GM20431 (cell line): ENCODE data around the gene ZNF550.

Experiments
- in situ Hi-C: fragments of 300-500 bp; cut with MseI, MboI; formaldehyde crosslinking; loops from one replicate; pipeline ENCODE4 v1.15.0; 2020; ENCODE audit warnings: low sequenced_read_pairs; ENCODE audit not compliant: unreplicated experiment

ZNF550 gene

GRCh38 chr19:57559404-57560025, at the start of gene ZNF550:
Gene ZNF550 (minus strand): TSS chr19:57559863. CDS start chr19:57559682, 181 bp downstream.
- in situ Hi-C loops, result no loop called here

GRCh38 chr19:57606931-57607330, 47.3 kb upstream of the ZNF550 start:
- in situ Hi-C loops, result no loop called here

GRCh38 chr19:57599761-57600383, 40.2 kb upstream of the ZNF550 start, which contains the start of gene ZNF530:
Gene ZNF530 (plus strand): TSS chr19:57599885. CDS start chr19:57604346, 4,461 bp downstream.
- in situ Hi-C loops, result no loop called here

GRCh38 chr19:57599377-57599760, 39.7 kb upstream of the ZNF550 start:
- in situ Hi-C loops, result no loop called here

GRCh38 chr19:57587529-57587928, 27.9 kb upstream of the ZNF550 start:
- in situ Hi-C loops, result no loop called here

- in situ Hi-C loops, result no loop called here
Measured at GRCh38 chr19:57583521-57584416, 24.1 kb upstream of the ZNF550 start, which contains the start of gene ZIK1. Gene ZIK1 (plus strand): TSS chr19:57584145. CDS start chr19:57584357, 212 bp downstream.

- in situ Hi-C loops, result no loop called here
Measured at GRCh38 chr19:57583104-57583520, 23.4 kb upstream of the ZNF550 start.

GRCh38 chr19:57578487-57579205, 19.0 kb upstream of the ZNF550 start, which contains the start of gene ZNF416:
Gene ZNF416 (minus strand): TSS chr19:57578911. CDS start chr19:57578704, 207 bp downstream.
- in situ Hi-C loops, result no loop called here

GRCh38 chr19:57576661-57577060, 17.0 kb upstream of the ZNF550 start:
- in situ Hi-C loops, result no loop called here

GRCh38 chr19:57572415-57572947, 12.8 kb upstream of the ZNF550 start:
- in situ Hi-C loops, result no loop called here

- in situ Hi-C loops, result no loop called here
Measured at GRCh38 chr19:57570707-57571106, 11.0 kb upstream of the ZNF550 start.

GRCh38 chr19:57566396-57567265, 7.0 kb upstream of the ZNF550 start:
- in situ Hi-C loops, result no loop called here

- in situ Hi-C loops, result no loop called here
Measured at GRCh38 chr19:57563547-57563946, 3.9 kb upstream of the ZNF550 start.

- in situ Hi-C loops, result no loop called here
Measured at GRCh38 chr19:57560049-57560491, 407 bp upstream of the ZNF550 start.

GRCh38 chr19:57559008-57559403, 657 bp downstream of the ZNF550 start:
- in situ Hi-C loops, result no loop called here

- in situ Hi-C loops, result no loop called here
Measured at GRCh38 chr19:57558525-57558924, 1.1 kb downstream of the ZNF550 start.

- in situ Hi-C loops, result no loop called here
Measured at GRCh38 chr19:57557659-57558058, 2.0 kb downstream of the ZNF550 start.

- in situ Hi-C loops, result no loop called here
Measured at GRCh38 chr19:57552432-57552831, 7.2 kb downstream of the ZNF550 start.

- in situ Hi-C loops, result no loop called here
Measured at GRCh38 chr19:57546513-57546912, 13.2 kb downstream of the ZNF550 start.
